EH (cell line): ENCODE data around the gene SMARCC2.
"Not testable (repeated sequence)": the region's sequence is repeated elsewhere in the genome, so short reads cannot be mapped to it uniquely, and the experiment has no call there.

Source experiments
- DNase-seq: peaks from one replicate; pipeline ENCODE4 v3.0.0-alpha.2; 2015; ENCODE audit warnings: low read depth

The SMARCC2 gene

GRCh38 chr12:56120158-56120846 is 69.0 kb downstream of the SMARCC2 start:
- DNase-seq, result no peak

DNA sequence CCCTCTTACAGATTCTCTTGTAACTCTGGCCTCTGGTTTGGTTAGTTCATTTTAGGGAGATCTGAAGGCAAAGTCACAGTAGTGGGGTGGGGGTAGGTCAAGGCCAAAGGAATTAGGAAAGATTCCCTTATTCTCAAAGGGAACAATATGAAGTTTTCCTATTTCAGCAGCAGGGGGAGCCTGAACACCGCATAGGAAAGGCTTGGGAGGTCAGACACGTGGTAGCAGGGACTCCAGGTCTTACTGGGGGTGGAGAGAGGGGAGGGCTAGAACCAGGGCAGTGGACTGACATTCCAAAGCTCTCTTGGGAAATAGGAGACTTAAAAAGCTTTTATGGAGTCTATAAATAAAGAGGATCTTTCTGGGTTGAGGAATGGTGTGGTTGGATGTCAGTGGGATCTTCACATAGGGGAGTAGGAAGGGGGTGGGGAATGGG is 69.9 kb downstream of the SMARCC2 start:
- DNase-seq, result peak; percentile 97

GRCh38 chr12:56118688-56119357 is 70.5 kb downstream of the SMARCC2 start:
- no peak for DNase-seq

DNA sequence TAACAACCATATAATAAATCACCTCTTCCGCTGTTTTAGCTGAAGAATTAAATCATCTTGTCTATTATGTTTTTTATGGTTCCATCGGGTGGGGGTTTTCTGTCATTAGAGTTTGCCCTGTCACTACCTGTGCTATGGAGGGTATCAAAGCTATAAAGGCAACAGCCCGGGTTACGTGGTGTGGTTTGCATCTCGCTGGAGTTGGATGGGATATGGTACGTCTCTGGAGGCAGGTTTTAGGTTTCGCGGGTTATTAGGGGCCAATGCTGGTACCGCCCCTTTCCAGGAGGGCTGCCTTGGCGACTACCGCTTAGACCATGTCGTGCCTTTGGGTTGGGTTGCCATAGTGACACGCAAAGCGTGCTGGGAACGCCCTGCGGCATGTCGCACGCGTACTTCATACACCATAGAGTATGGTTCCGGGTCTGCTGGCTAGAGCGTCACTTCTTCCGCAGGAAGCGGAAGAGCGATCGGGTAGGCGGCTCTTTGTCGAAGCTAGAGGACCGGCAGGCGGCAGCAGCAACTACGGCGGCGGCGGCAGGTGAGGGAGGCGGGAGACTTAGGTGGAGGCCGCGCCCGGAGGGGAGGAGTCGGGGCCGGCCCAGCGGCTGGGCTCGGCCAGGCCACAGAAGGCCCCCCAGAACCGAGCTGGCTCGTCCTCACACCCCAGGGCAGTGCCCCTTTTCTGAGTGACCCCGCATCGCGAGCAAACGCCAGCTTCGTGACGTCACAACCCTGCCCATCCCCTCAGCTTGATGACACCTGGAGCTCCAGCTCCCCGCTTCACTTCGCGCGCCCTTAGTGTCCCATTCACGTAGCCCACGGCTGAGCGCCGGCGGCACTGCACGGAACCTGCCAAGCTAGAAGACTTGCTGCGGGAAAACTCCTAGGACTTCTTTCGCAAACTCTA is 71.2 kb downstream of the SMARCC2 start, which contains the start of gene ZC3H10:
TSS of gene ZC3H10 (plus strand) at position 489 of the 910 bp plus-strand sequence. CDS start 2,297 bp downstream, outside the sequence.
- peak; percentile 99 for DNase-seq

- not testable (repeated sequence) for DNase-seq
Observed at GRCh38 chr12:56117082-56117706, 72.1 kb downstream of the SMARCC2 start.

- DNase-seq, result peak; percentile 93
Observed at GRCh38 chr12:56116267-56117081, 72.8 kb downstream of the SMARCC2 start, which contains the start of gene RPL41. RPL41 (plus strand) TSS chr12:56116633.

DNA sequence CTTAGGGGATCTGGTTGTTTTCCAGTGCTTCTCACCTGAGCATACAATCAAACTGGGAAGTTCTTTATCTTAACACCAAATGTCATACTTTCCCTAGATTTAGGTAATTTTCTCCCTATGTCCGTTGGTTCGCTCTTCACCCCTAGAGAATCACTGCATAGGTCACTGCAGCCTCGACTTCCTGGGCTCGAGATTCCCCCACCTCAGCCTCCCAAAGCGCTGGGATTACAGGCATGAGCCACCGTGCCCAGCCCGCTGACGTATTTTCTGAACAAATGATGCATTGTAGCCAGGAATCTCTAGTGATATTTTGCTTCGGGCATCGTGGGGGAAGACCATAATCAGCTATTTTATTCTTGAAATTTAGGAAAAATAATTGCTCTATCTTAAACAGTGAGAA is 74.0 kb downstream of the SMARCC2 start:
- peak; percentile 11 for DNase-seq

DNA sequence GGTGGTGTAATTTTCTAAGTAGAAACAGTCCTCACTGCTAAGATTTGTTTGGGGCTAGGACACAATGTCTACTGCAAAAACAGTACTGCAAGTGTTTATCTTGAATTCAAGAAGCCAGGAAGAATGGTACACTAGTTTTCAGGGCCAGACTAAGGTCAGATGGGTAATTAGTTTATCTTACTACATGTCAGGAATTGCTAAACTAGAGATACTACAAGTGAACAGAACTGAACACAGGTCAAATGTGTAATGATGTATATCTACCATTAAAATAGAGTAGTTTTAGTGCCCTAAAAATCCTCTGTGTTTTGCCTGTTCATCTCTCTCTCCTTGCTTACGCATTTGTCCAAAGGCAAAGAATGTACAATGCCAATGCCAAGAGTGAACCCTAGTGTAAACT is 75.2 kb downstream of the SMARCC2 start:
- DNase-seq, result no peak
